ENCODE measurements around the gene HRH3.

Gene HRH3

GRCh38 chr20:62209850-62210495, 10.1 kb downstream of the HRH3 start:
- H4K20me1 ChIP-seq (ENCODE audit: insufficient read depth, low read length): peaks cover 34% of the 10 kb centered on the region
- TF ChIP-seq EZH2 (IDR thresholded peaks at IDR 0.05; ENCODE audit: borderline replicate concordance, low read depth, low read length, severe bottlenecking) (no peak), CTCF (IDR thresholded peaks at IDR 0.05; ENCODE audit: borderline replicate concordance, extremely low read depth, low read length, poor library complexity, severe bottlenecking) (no peak)
- H3K9me3 ChIP-seq (ENCODE audit: insufficient read depth, low read length, severe bottlenecking): no peaks in the 10 kb centered on the region
- H3K4me3 ChIP-seq (ENCODE audit: low read depth in 1 of 2, low read length in 2 of 2): no peak overlapping the region
- H3K4me1 ChIP-seq (ENCODE audit: insufficient read depth, low read length): no peaks in the 10 kb centered on the region
- no peaks in the 10 kb centered on the region for H3K36me3 ChIP-seq (ENCODE audit: insufficient read depth, low read length)
- DNase-seq: no peak
- H3K79me2 ChIP-seq (ENCODE audit: insufficient read depth, low read length): no peaks in the 10 kb centered on the region
- H3K27ac ChIP-seq (ENCODE audit: low read length): no peak overlapping the region
- no peak for ATAC-seq (ENCODE audit: insufficient read depth, low read depth)
- no peak overlapping the region for H2AFZ ChIP-seq (ENCODE audit: low read depth, low read length)
- H3K27me3 ChIP-seq (ENCODE audit: insufficient read depth, low read length, poor library complexity): peaks cover 3% of the 10 kb centered on the region
- no peak overlapping the region for H3K4me2 ChIP-seq (ENCODE audit: insufficient read depth, low read length)
- H3K9ac ChIP-seq (ENCODE audit: low read depth, low read length): no peak overlapping the region

GRCh38 chr20:62208795-62209755, 11.0 kb downstream of the HRH3 start:
- H3K79me2 ChIP-seq (ENCODE audit: insufficient read depth, low read length): no peaks in the 10 kb centered on the region
- no peak for ATAC-seq (ENCODE audit: insufficient read depth, low read depth)
- H3K27me3 ChIP-seq (ENCODE audit: insufficient read depth, low read length, poor library complexity): peaks cover 3% of the 10 kb centered on the region
- peaks cover 29% of the 10 kb centered on the region for H4K20me1 ChIP-seq (ENCODE audit: insufficient read depth, low read length)
- H3K9ac ChIP-seq (ENCODE audit: low read depth, low read length): no peak overlapping the region
- no peak overlapping the region for H3K27ac ChIP-seq (ENCODE audit: low read length)
- no peaks in the 10 kb centered on the region for H3K9me3 ChIP-seq (ENCODE audit: insufficient read depth, low read length, severe bottlenecking)
- no peak for DNase-seq
- no peak overlapping the region for H3K4me2 ChIP-seq (ENCODE audit: insufficient read depth, low read length)
- TF ChIP-seq CTCF (IDR thresholded peaks at IDR 0.05; ENCODE audit: borderline replicate concordance, extremely low read depth, low read length, poor library complexity, severe bottlenecking) (no peak), EZH2 (IDR thresholded peaks at IDR 0.05; ENCODE audit: borderline replicate concordance, low read depth, low read length, severe bottlenecking) (no peak)
- no peaks in the 10 kb centered on the region for H3K4me1 ChIP-seq (ENCODE audit: insufficient read depth, low read length)
- no peaks in the 10 kb centered on the region for H3K36me3 ChIP-seq (ENCODE audit: insufficient read depth, low read length)
- H3K4me3 ChIP-seq (ENCODE audit: low read depth in 1 of 2, low read length in 2 of 2): no peak overlapping the region
- no peak overlapping the region for H2AFZ ChIP-seq (ENCODE audit: low read depth, low read length)

GRCh38 chr20:62208061-62208794, 11.8 kb downstream of the HRH3 start:
- H3K36me3 ChIP-seq (ENCODE audit: insufficient read depth, low read length): peaks cover 7% of the 10 kb centered on the region
- H3K4me3 ChIP-seq (ENCODE audit: low read depth in 1 of 2, low read length in 2 of 2): no peak overlapping the region
- H4K20me1 ChIP-seq (ENCODE audit: insufficient read depth, low read length): peaks cover 26% of the 10 kb centered on the region
- no peak for DNase-seq
- no peak overlapping the region for H3K27ac ChIP-seq (ENCODE audit: low read length)
- no peak overlapping the region for H2AFZ ChIP-seq (ENCODE audit: low read depth, low read length)
- H3K4me2 ChIP-seq (ENCODE audit: insufficient read depth, low read length): no peak overlapping the region
- no peak overlapping the region for H3K9ac ChIP-seq (ENCODE audit: low read depth, low read length)
- no peaks in the 10 kb centered on the region for H3K4me1 ChIP-seq (ENCODE audit: insufficient read depth, low read length)
- no peaks in the 10 kb centered on the region for H3K9me3 ChIP-seq (ENCODE audit: insufficient read depth, low read length, severe bottlenecking)
- no peaks in the 10 kb centered on the region for H3K79me2 ChIP-seq (ENCODE audit: insufficient read depth, low read length)
- TF ChIP-seq CTCF (IDR thresholded peaks at IDR 0.05; ENCODE audit: borderline replicate concordance, extremely low read depth, low read length, poor library complexity, severe bottlenecking) (no peak), EZH2 (IDR thresholded peaks at IDR 0.05; ENCODE audit: borderline replicate concordance, low read depth, low read length, severe bottlenecking) (no peak)
- no peaks in the 10 kb centered on the region for H3K27me3 ChIP-seq (ENCODE audit: insufficient read depth, low read length, poor library complexity)
- ATAC-seq (ENCODE audit: insufficient read depth, low read depth): no peak
